ENCODE results near the gene RASA4B. TPM values are rescaled to one million over a fixed set of nuclear protein-coding genes. Genes with fewer than 3 reads are reported as not detected.

RASA4B gene
- total RNA-seq, 2 experiments from 2014 or later, result 28.6 to 30.1 TPM

GRCh38 chr7:102444961-102445673, 72.5 kb downstream of the RASA4B start:
- Mint-ChIP-seq H3K27ac (no peak overlapping the region), H3K36me3 (ENCODE audit: low read depth) (peaks cover 5% of the 10 kb centered on the region), H3K4me3 (no peak overlapping the region), H3K9me3 (ENCODE audit: low read depth) (no peaks in the 10 kb centered on the region), H3K27me3 (no peaks in the 10 kb centered on the region), H3K4me1 (no peaks in the 10 kb centered on the region)
- POLR2A ChIA-PET, result no interaction called here
- ATAC-seq (no peak), DNase-seq (no peak)
- intact Hi-C loops (cut with DNase I, micrococcal nuclease), result no loop called here
- CTCF ChIA-PET, result interaction anchor here (0.6 to 1.3 kb wide), 3 partner anchors 39 to 1478 kb away, joined by 3 read pairs; no protein-coding TSS in a partner anchor

GRCh38 chr7:102439963-102440795, 77.4 kb downstream of the RASA4B start:
- no peaks in the 10 kb centered on the region for H3K4me1 Mint-ChIP-seq
- ATAC-seq (no peak), DNase-seq (no peak)
- H3K27me3 Mint-ChIP-seq, result no peaks in the 10 kb centered on the region
- CTCF ChIA-PET, result interaction anchor here (0.6 to 1.8 kb wide), 4 partner anchors 10 to 168 kb away, joined by 3 to 5 read pairs (median 4); no protein-coding TSS in a partner anchor
- H3K27ac Mint-ChIP-seq, result no peak overlapping the region
- no peaks in the 10 kb centered on the region for H3K9me3 Mint-ChIP-seq (ENCODE audit: low read depth)
- intact Hi-C loops (cut with DNase I, micrococcal nuclease), result no loop called here
- no peak overlapping the region for H3K4me3 Mint-ChIP-seq
- POLR2A ChIA-PET, result interaction anchor here (0.8 to 0.9 kb wide), 2 partner anchors 25 to 42 kb away, joined by 3 to 7 read pairs; no protein-coding TSS in a partner anchor
- H3K36me3 Mint-ChIP-seq (ENCODE audit: low read depth), result peaks cover 8% of the 10 kb centered on the region

- Mint-ChIP-seq H3K4me1 (peaks cover 24% of the 10 kb centered on the region), H3K4me3 (no peak overlapping the region), H3K27ac (no peak overlapping the region), H3K9me3 (ENCODE audit: low read depth) (no peaks in the 10 kb centered on the region), H3K27me3 (no peaks in the 10 kb centered on the region), H3K36me3 (ENCODE audit: low read depth) (peaks cover 5% of the 10 kb centered on the region)
- intact Hi-C loops (cut with DNase I, micrococcal nuclease), result no loop called here
- ATAC-seq (no peak), DNase-seq (no peak)
- ChIA-PET POLR2A (no interaction called here), CTCF (interaction anchor here (0.5 to 2.0 kb wide), 2 partner anchors 32 to 254 kb away, joined by 3 to 7 read pairs; no protein-coding TSS in a partner anchor)
Measured at GRCh38 chr7:102436118-102436517, 81.5 kb downstream of the RASA4B start.

- peaks cover 41% of the 10 kb centered on the region for H3K4me1 Mint-ChIP-seq
- ATAC-seq, result no peak
- H3K9me3 Mint-ChIP-seq (ENCODE audit: low read depth), result no peaks in the 10 kb centered on the region
- peak overlapping the region; percentile 10 for H3K27ac Mint-ChIP-seq
- peaks cover 7% of the 10 kb centered on the region for H3K36me3 Mint-ChIP-seq (ENCODE audit: low read depth)
- peak; percentile 43 for DNase-seq
- intact Hi-C loops (cut with DNase I, micrococcal nuclease), result loop anchor here (5.0 kb wide), 2 partner anchors 37 to 1562 kb away; partner anchors contain the start of gene PRKRIP1 (in 1 of the 2)
- POLR2A ChIA-PET, result interaction anchor here (1.2 kb wide), 1 partner anchor 18 kb away, joined by 3 read pairs; no protein-coding TSS in a partner anchor
- CTCF ChIA-PET, result interaction anchor here (1.0 to 1.8 kb wide), 2 partner anchors 8 to 16 kb away, joined by 3 to 5 read pairs; no protein-coding TSS in a partner anchor
- H3K27me3 Mint-ChIP-seq, result no peaks in the 10 kb centered on the region
- H3K4me3 Mint-ChIP-seq, result peak overlapping the region; percentile 78
Measured at GRCh38 chr7:102434039-102434486, 83.5 kb downstream of the RASA4B start.

GRCh38 chr7:102433219-102434038, 84.1 kb downstream of the RASA4B start, which contains the start of gene ORAI2:
ORAI2 (plus strand) TSS chr7:102433575; CDS start chr7:102438957, 5,382 bp downstream.
- Mint-ChIP-seq H3K4me1 (peaks cover 41% of the 10 kb centered on the region), H3K27me3 (no peaks in the 10 kb centered on the region), H3K9me3 (ENCODE audit: low read depth) (no peaks in the 10 kb centered on the region), H3K27ac (peak within 1 kb of the TSS; percentile 69), H3K4me3 (peak within 1 kb of the TSS; percentile 78), H3K36me3 (ENCODE audit: low read depth) (peaks cover 7% of the 10 kb centered on the region)
- DNase-seq (peak; percentile 92), ATAC-seq (peak; percentile 63)
- CTCF ChIA-PET, result interaction anchor here (1.0 to 1.8 kb wide), 5 partner anchors 9 to 34 kb away, joined by 3 to 5 read pairs (median 3); no protein-coding TSS in a partner anchor
- intact Hi-C loops (cut with DNase I, micrococcal nuclease), result loop anchor here (1.0 to 5.0 kb wide), 6 partner anchors 17 to 1561 kb away; partner anchors contain the start of gene PRKRIP1 (in 2 of the 2)
- POLR2A ChIA-PET, result no interaction called here

Small RNA genes lying within 50 kb of the gene (microRNA-seq; reads per million reads assigned to microRNA genes)
- gene MIR4467 (ENCODE audit: borderline replicate concordance), result 3.5 reads per million, percentile 3 among the genes with 10 or more reads in this experiment
- gene MIR5090 (ENCODE audit: borderline replicate concordance), result 8.8 reads per million, percentile 26 among the genes with 10 or more reads in this experiment

Other genes with a start within 250 kb of the RASA4B start
- gene SH2B2, start 230.9 kb downstream of the RASA4B start, total RNA-seq, result 1 to 10 TPM; 2.7 to 3.2 TPM
- gene SPDYE6, start 161.3 kb downstream of the RASA4B start, total RNA-seq, result not detected
- 10 to 100 TPM; 26.2 to 31.4 TPM for gene PRKRIP1, start 121.4 kb downstream of the RASA4B start, total RNA-seq
- 10 to 100 TPM; 20.8 to 25.1 TPM for gene ORAI2, start 84.2 kb downstream of the RASA4B start, total RNA-seq
- 1 to 10 TPM; 6.1 to 9.1 TPM for gene ALKBH4, start 52.9 kb downstream of the RASA4B start, total RNA-seq
- gene LRWD1, start 52.8 kb downstream of the RASA4B start, total RNA-seq, result 10 to 100 TPM; 13.6 to 14.4 TPM
- 10 to 100 TPM; 32.6 to 46.1 TPM for gene POLR2J, start 38.9 kb downstream of the RASA4B start, total RNA-seq
- 10 to 100 TPM; 23.4 to 43.5 TPM for gene UPK3BL2, start 25.9 kb upstream of the RASA4B start, total RNA-seq
- gene SPDYE2, start 33.4 kb upstream of the RASA4B start, total RNA-seq, result not detected
- gene POLR2J3, start 54.8 kb upstream of the RASA4B start, total RNA-seq, result 10 to 100 TPM; 36.3 to 40.4 TPM
- gene RASA4, start 99.0 kb upstream of the RASA4B start, total RNA-seq, result 10 to 100 TPM; 32.2 to 33.7 TPM
- gene UPK3BL1, start 125.0 kb upstream of the RASA4B start, total RNA-seq, result 1 to 10 TPM in 1 of 2 experiments, not detected in 1; 4.0 TPM
- not detected for gene SPDYE2B, start 132.5 kb upstream of the RASA4B start, total RNA-seq
- gene POLR2J2, start 153.9 kb upstream of the RASA4B start, total RNA-seq, result 10 to 100 TPM; 20.0 to 38.2 TPM
- gene FAM185A, start 231.2 kb upstream of the RASA4B start, total RNA-seq, result 1 to 10 TPM; 7.9 to 8.8 TPM